Posterior cingulate gyrus (tissue), 11 donors: ENCODE data around the gene GCAT.

ENCODE experiments used
- DNase-seq, 10 donors: peaks; one replicate each; pipeline versions ENCODE4 v3.0.0 to v3.0.0-alpha.2; 2020 to 2021; ENCODE audit warnings: mixed read lengths in 3 of 10
- intact Hi-C: fragments of 100-400 bp; cut with DNase I; formaldehyde crosslinking; loops from one replicate; pipeline ENCODE4 v1.15.1; 2023

GCAT gene

GRCh38 chr22:37830093-37830842 is 22.5 kb downstream of the GCAT start:
- intact Hi-C loops, result no loop called here
- DNase-seq, result peak in 1 of 10 donors; percentile 66

GRCh38 chr22:37831472-37831871 is 23.7 kb downstream of the GCAT start:
- intact Hi-C loops, result no loop called here
- DNase-seq, result peak in 1 of 10 donors; percentile 46

- intact Hi-C loops, result no loop called here
Observed at GRCh38 chr22:37832022-37832857, 24.5 kb downstream of the GCAT start.

GRCh38 chr22:37842015-37842793 is 34.5 kb downstream of the GCAT start:
- intact Hi-C loops, result no loop called here

More at GRCh38 chr22:37832022-37832857, 24.5 kb downstream of the GCAT start:
- peak in 1 of 10 donors; percentile 70 for DNase-seq

GRCh38 chr22:37843741-37844089 is 36.0 kb downstream of the GCAT start:
- peak in 4 of 10 donors; percentile 23 to 89 (median 30) for DNase-seq
- intact Hi-C loops, result loop anchor here (1.0 kb wide), 2 partner anchors 20 to 26 kb away; no protein-coding TSS in a partner anchor

More at GRCh38 chr22:37842015-37842793, 34.5 kb downstream of the GCAT start:
- DNase-seq, result no peak

- intact Hi-C loops, result loop anchor here (1.0 kb wide), 2 partner anchors 18 to 28 kb away; no protein-coding TSS in a partner anchor
- DNase-seq, result no peak
Observed at GRCh38 chr22:37844904-37845329, 37.2 kb downstream of the GCAT start.

GRCh38 chr22:37846433-37846832 is 38.7 kb downstream of the GCAT start:
- no peak for DNase-seq
- intact Hi-C loops, result no loop called here

- intact Hi-C loops, result no loop called here
- DNase-seq, result peak in 1 of 10 donors; percentile 75
Observed at GRCh38 chr22:37848587-37849088, 40.9 kb downstream of the GCAT start.

GRCh38 chr22:37849089-37849751 is 41.5 kb downstream of the GCAT start, which contains the start of gene EIF3L:
EIF3L (plus strand) TSS chr22:37849419; CDS start chr22:37849450, 31 bp downstream.
- intact Hi-C loops, result no loop called here
- DNase-seq, result peak; percentile 89 to 99 (median 93)

GRCh38 chr22:37850801-37851200 is 43.1 kb downstream of the GCAT start:
- DNase-seq, result no peak
- intact Hi-C loops, result no loop called here

GRCh38 chr22:37852418-37852817 is 44.7 kb downstream of the GCAT start:
- peak in 1 of 10 donors; percentile 22 for DNase-seq
- intact Hi-C loops, result no loop called here

- DNase-seq, result no peak
Observed at GRCh38 chr22:37854946-37855345, 47.2 kb downstream of the GCAT start.

GRCh38 chr22:37855462-37855861 is 47.7 kb downstream of the GCAT start:
- intact Hi-C loops, result no loop called here
- no peak for DNase-seq

More at GRCh38 chr22:37854946-37855345, 47.2 kb downstream of the GCAT start:
- intact Hi-C loops, result no loop called here

- intact Hi-C loops, result no loop called here
Observed at GRCh38 chr22:37860796-37861421, 53.2 kb downstream of the GCAT start.

GRCh38 chr22:37862570-37863325 is 55.0 kb downstream of the GCAT start:
- DNase-seq, result no peak
- intact Hi-C loops, result loop anchor here (1.0 kb wide), 2 partner anchors 18 to 45 kb away; partner anchors contain the start of gene ANKRD54

More at GRCh38 chr22:37860796-37861421, 53.2 kb downstream of the GCAT start:
- DNase-seq, result no peak

GRCh38 chr22:37865510-37865909 is 57.8 kb downstream of the GCAT start:
- intact Hi-C loops, result no loop called here

More at GRCh38 chr22:37865510-37865909, 57.8 kb downstream of the GCAT start:
- no peak for DNase-seq
